ENCODE data around the gene TNS3. TPM values are rescaled to one million over a fixed set of nuclear protein-coding genes. Genes with fewer than 3 reads are reported as not detected.

TNS3 gene
- total RNA-seq (1 to 10 TPM; 1.3 to 3.2 TPM), polyA plus RNA-seq (under 1 TPM in 1 of 2 donors, not detected in 1; 0.11 TPM)

DNA sequence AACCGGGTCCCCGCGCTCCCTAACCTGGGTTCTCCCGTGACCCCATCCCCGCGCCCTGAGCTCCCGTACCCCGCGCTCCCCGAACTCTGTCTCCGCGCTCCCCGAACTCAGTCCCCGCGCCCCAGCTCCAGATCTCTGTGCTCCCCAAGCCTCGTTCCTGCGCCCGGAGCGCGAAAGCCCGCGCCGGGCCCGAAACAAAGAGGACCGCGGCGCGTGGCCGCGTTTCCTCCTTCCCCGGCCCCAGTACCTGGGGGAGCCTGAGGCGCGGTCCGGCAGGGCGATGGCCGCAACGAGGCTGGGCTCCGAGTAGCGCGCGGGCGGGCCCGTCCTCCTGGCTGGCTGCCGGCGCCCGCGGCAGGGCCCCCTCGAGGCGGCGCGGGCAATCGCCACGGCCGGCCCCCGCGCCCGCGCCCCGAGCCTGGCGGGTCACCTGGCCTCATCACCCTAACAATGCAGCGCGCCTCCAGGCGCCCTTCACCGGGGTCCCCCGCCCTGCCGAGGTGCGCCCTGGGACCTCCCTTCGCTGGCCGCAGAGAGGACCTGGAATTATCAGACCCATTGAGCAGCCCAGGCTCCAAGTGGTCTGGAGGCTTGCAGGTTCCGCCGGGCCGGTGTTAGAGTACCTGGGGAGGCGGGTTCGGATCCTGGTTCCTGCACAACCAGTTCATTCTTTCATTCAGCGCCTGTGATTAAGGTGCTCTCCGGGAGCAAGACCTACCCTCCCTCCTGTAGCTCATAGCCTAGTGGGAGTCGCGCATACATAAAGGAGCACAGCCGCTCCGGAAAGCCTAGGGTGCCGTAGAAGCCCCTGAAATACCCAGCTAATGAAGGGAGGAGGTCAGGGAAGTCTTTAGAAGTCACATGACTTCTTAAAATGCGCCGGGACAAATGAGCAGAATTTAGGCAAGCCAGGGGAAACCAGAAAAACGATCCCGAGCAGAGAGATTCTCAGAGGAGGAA is at the start of gene TNS3:
TSS of gene TNS3 (minus strand) at position 308 of the 960 bp plus-strand sequence. CDS start 142,475 bp downstream, outside the sequence.
- H3K4me3 ChIP-seq (ENCODE audit: low read length in 2 of 2), result no peak within 1 kb of the TSS
- POLR2A ChIA-PET (ENCODE audit: partially characterized antibody), result no interaction called here
- H3K4me1 ChIP-seq (ENCODE audit: insufficient read depth, low read length), result no peaks in the 10 kb centered on the region
- intact Hi-C loops (cut with micrococcal nuclease), result no loop called here
- DNase-seq, result no peak
- H3K9me3 ChIP-seq (ENCODE audit: control insufficient read depth in 1 of 2, low read length in 2 of 2), result no peaks in the 10 kb centered on the region
- no peak within 1 kb of the TSS for H3K27ac ChIP-seq (ENCODE audit: low read depth, low read length)
- Mint-ChIP-seq H3K4me3 (no peak within 1 kb of the TSS), H3K9me3 (peaks cover 0 to 5% (median 0%) of the 10 kb centered on the region in 8 donors), H3K4me1 (peaks cover 0 to 4% (median under 1%) of the 10 kb centered on the region in 4 donors), H3K36me3 (no peaks in the 10 kb centered on the region), H3K27me3 (peaks cover 8 to 24% of the 10 kb centered on the region in 2 donors), H3K27ac (no peak within 1 kb of the TSS)
- H3K36me3 ChIP-seq (ENCODE audit: insufficient read depth, low read length), result no peaks in the 10 kb centered on the region
- CTCF ChIA-PET (ENCODE audit: partially characterized antibody), result no interaction called here
- H3K27me3 ChIP-seq (ENCODE audit: insufficient read depth, low read length), result no peaks in the 10 kb centered on the region

DNA sequence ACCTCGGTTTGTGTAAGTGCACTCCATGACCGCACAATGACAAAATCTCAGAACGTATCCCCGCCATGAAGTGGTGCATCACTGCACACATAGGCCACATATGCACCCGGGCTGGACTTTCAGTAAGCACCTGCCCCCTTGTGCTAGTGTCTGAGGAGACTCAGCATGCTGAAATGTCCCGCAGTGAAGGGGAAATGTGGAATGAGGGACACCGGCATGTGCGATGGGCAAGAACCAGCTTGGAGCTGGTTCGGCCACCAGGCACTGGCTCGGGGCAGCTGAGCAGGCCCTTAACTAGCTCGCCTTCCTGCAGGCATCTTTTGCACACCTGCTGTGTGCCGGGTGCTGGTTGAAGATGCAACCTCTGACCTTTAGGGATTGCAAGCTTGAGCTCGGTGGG is 49.8 kb upstream of the TNS3 start:
- H3K27me3 ChIP-seq (ENCODE audit: insufficient read depth, low read length), result no peaks in the 10 kb centered on the region
- H3K36me3 Mint-ChIP-seq, result no peaks in the 10 kb centered on the region
- peaks cover 0 to 4% (median 0%) of the 10 kb centered on the region in 8 donors for H3K9me3 Mint-ChIP-seq
- no peak for DNase-seq
- no peak overlapping the region for H3K4me3 Mint-ChIP-seq
- intact Hi-C loops (cut with micrococcal nuclease), result no loop called here
- no peaks in the 10 kb centered on the region for H3K27me3 Mint-ChIP-seq
- no peaks in the 10 kb centered on the region for H3K36me3 ChIP-seq (ENCODE audit: insufficient read depth, low read length)
- H3K4me1 Mint-ChIP-seq, result peaks cover 0 to 1% (median 0%) of the 10 kb centered on the region in 4 donors
- no peak overlapping the region for H3K4me3 ChIP-seq (ENCODE audit: low read length in 2 of 2)
- ChIA-PET CTCF (ENCODE audit: partially characterized antibody) (no interaction called here), POLR2A (ENCODE audit: partially characterized antibody) (no interaction called here)
- H3K9me3 ChIP-seq (ENCODE audit: control insufficient read depth in 1 of 2, low read length in 2 of 2), result no peaks in the 10 kb centered on the region
- no peak overlapping the region for H3K27ac Mint-ChIP-seq
- no peak overlapping the region for H3K27ac ChIP-seq (ENCODE audit: low read depth, low read length)
- no peaks in the 10 kb centered on the region for H3K4me1 ChIP-seq (ENCODE audit: insufficient read depth, low read length)

DNA sequence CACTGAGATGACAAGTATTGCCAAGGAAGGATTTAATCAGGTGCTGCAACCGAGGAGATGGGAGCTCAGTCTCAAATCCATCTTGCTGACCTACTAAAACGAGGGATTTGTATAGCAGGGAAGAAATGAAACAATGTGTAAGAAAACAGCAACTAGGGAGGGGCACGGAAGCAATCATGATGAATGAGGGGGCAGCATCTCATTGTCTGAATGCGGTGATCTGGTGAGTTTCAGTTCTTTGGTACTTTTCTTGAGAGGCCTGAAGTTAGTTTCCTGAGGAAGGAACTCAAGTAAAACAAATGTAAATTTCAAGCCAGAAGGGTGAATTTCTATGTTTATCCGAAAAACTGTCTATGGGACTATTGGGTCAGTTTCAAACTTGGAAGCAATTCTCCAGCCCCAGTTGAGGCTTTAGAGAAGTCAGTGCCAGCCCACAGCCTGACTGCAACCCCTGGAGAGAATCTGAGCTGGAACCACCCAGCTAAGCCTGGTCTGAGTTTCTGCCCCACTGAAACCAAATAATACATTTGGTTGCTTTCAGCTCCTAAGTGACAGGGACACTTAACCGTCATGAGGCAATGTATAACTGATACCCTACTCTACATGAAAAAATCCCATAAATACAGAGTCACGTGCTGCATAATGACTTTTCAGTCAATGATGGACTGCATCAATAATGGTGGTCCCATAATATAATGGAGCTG is 45.8 kb upstream of the TNS3 start:
- no peak overlapping the region for H3K4me3 Mint-ChIP-seq
- Histone ChIP-seq H3K4me3 (ENCODE audit: low read length in 2 of 2) (no peak overlapping the region), H3K9me3 (ENCODE audit: control insufficient read depth in 1 of 2, low read length in 2 of 2) (no peaks in the 10 kb centered on the region), H3K27me3 (ENCODE audit: insufficient read depth, low read length) (no peaks in the 10 kb centered on the region), H3K4me1 (ENCODE audit: insufficient read depth, low read length) (no peaks in the 10 kb centered on the region), H3K36me3 (ENCODE audit: insufficient read depth, low read length) (no peaks in the 10 kb centered on the region), H3K27ac (ENCODE audit: low read depth, low read length) (no peak overlapping the region)
- ChIA-PET CTCF (ENCODE audit: partially characterized antibody) (no interaction called here), POLR2A (ENCODE audit: partially characterized antibody) (no interaction called here)
- DNase-seq, result no peak
- H3K9me3 Mint-ChIP-seq, result peaks cover 0 to 4% (median 0%) of the 10 kb centered on the region in 8 donors
- intact Hi-C loops (cut with micrococcal nuclease), result no loop called here
- no peaks in the 10 kb centered on the region for H3K36me3 Mint-ChIP-seq
- H3K27ac Mint-ChIP-seq, result no peak overlapping the region
- H3K27me3 Mint-ChIP-seq, result no peaks in the 10 kb centered on the region
- peaks cover 0 to 1% (median 0%) of the 10 kb centered on the region in 4 donors for H3K4me1 Mint-ChIP-seq

DNA sequence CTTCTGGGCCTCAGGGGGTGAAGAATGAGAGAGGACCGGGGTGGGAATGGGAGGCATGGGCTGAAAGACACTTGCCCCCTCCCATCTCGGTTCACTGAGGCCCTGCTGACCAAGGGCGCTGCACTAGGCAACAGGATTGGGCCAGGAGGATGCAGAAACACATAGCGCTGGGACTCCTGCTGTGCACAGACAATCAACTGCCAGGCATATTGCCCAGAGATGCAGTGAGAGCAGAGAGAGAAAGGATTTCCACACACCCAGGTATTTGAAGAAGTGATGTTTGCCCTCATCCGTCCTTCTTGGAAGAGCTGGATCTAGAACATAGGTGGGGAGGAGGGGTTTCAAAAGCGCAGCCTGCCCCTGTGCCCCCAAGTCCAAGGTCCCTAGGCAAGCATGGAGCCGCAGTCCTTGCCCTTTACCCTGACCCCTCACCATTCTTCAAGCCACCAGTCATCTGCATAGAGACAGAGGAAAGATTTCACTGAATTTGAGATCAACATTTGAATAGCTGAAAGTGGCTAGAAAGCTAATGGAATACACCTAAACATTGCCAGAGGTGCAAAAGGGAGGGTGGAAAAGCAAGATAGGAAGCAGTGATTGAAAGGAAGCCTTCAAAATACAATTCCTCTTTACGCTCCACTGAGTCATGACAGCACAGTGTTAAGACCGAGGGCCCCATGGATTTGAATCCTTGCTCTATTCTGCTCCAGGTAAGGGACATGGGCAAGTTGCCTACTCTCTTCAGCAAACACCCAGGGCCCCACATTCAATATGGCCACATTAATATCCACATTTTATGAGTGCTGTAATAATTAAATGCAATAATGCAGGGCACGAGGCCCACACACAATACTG is 44.2 kb upstream of the TNS3 start:
- intact Hi-C loops (cut with micrococcal nuclease), result no loop called here
- H3K27me3 ChIP-seq (ENCODE audit: insufficient read depth, low read length), result no peaks in the 10 kb centered on the region
- ChIA-PET CTCF (ENCODE audit: partially characterized antibody) (no interaction called here), POLR2A (ENCODE audit: partially characterized antibody) (no interaction called here)
- Mint-ChIP-seq H3K36me3 (no peaks in the 10 kb centered on the region), H3K9me3 (peaks cover 0 to 4% (median 0%) of the 10 kb centered on the region in 8 donors), H3K27me3 (no peaks in the 10 kb centered on the region), H3K27ac (no peak overlapping the region), H3K4me3 (no peak overlapping the region), H3K4me1 (no peaks in the 10 kb centered on the region)
- no peak for DNase-seq
- no peaks in the 10 kb centered on the region for H3K4me1 ChIP-seq (ENCODE audit: insufficient read depth, low read length)
- no peak overlapping the region for H3K4me3 ChIP-seq (ENCODE audit: low read length in 2 of 2)
- no peaks in the 10 kb centered on the region for H3K36me3 ChIP-seq (ENCODE audit: insufficient read depth, low read length)
- no peaks in the 10 kb centered on the region for H3K9me3 ChIP-seq (ENCODE audit: control insufficient read depth in 1 of 2, low read length in 2 of 2)
- H3K27ac ChIP-seq (ENCODE audit: low read depth, low read length), result no peak overlapping the region

DNA sequence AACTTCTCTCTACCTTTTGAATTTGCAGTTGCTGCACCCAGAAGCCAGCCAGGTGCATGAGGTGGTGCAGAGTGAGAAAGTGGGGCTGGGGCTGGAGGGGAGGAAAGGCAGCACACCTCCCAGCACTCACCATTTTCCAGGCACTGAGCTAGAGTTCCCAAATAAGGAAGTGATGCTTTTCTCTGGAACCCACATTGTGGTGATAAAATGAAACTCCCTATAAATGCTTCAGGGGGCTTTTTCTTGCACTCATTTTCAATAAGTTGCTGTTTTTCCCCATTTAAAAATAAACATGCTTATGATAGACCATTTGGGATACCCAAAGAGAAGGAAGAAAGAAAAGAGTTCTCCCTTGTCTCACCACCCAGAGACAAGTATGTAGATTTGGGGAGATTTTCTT is 42.8 kb upstream of the TNS3 start:
- POLR2A ChIA-PET (ENCODE audit: partially characterized antibody), result no interaction called here
- DNase-seq, result no peak
- no peaks in the 10 kb centered on the region for H3K4me1 ChIP-seq (ENCODE audit: insufficient read depth, low read length)

GRCh38 chr7:47622946-47623640 is 41.2 kb upstream of the TNS3 start:
- no peak overlapping the region for H3K27ac ChIP-seq (ENCODE audit: low read depth, low read length)
- H3K9me3 ChIP-seq (ENCODE audit: control insufficient read depth in 1 of 2, low read length in 2 of 2), result no peaks in the 10 kb centered on the region
- Mint-ChIP-seq H3K36me3 (no peaks in the 10 kb centered on the region), H3K27me3 (no peaks in the 10 kb centered on the region), H3K27ac (no peak overlapping the region), H3K4me3 (no peak overlapping the region), H3K9me3 (peaks cover 0 to 4% (median 0%) of the 10 kb centered on the region in 8 donors), H3K4me1 (no peaks in the 10 kb centered on the region)
- no peak for DNase-seq
- intact Hi-C loops (cut with micrococcal nuclease), result no loop called here
- CTCF ChIA-PET (ENCODE audit: partially characterized antibody), result no interaction called here
- no peaks in the 10 kb centered on the region for H3K36me3 ChIP-seq (ENCODE audit: insufficient read depth, low read length)
- POLR2A ChIA-PET (ENCODE audit: partially characterized antibody), result no interaction called here
- H3K4me1 ChIP-seq (ENCODE audit: insufficient read depth, low read length), result no peaks in the 10 kb centered on the region
- H3K27me3 ChIP-seq (ENCODE audit: insufficient read depth, low read length), result no peaks in the 10 kb centered on the region
- no peak overlapping the region for H3K4me3 ChIP-seq (ENCODE audit: low read length in 2 of 2)

More for the DNA sequence above, 42.8 kb upstream of the TNS3 start:
- intact Hi-C loops (cut with micrococcal nuclease), result no loop called here
- H3K4me1 Mint-ChIP-seq, result no peaks in the 10 kb centered on the region
- no peak overlapping the region for H3K4me3 Mint-ChIP-seq
- no peaks in the 10 kb centered on the region for H3K27me3 Mint-ChIP-seq
- CTCF ChIA-PET (ENCODE audit: partially characterized antibody), result no interaction called here
- Histone ChIP-seq H3K9me3 (ENCODE audit: control insufficient read depth in 1 of 2, low read length in 2 of 2) (no peaks in the 10 kb centered on the region), H3K27me3 (ENCODE audit: insufficient read depth, low read length) (no peaks in the 10 kb centered on the region), H3K4me3 (ENCODE audit: low read length in 2 of 2) (no peak overlapping the region), H3K27ac (ENCODE audit: low read depth, low read length) (no peak overlapping the region), H3K36me3 (ENCODE audit: insufficient read depth, low read length) (no peaks in the 10 kb centered on the region)
- no peaks in the 10 kb centered on the region for H3K36me3 Mint-ChIP-seq
- H3K27ac Mint-ChIP-seq, result no peak overlapping the region
- peaks cover 0 to 4% (median 0%) of the 10 kb centered on the region in 8 donors for H3K9me3 Mint-ChIP-seq

Data from CD4-positive, alpha-beta memory T cell (primary cell).